Measurements from ENCODE around the gene CACNB3. TPM values are rescaled to one million over a fixed set of nuclear protein-coding genes. Genes with fewer than 3 reads are reported as not detected.

CACNB3 gene
- polyA plus RNA-seq, 3 donors: 0.84 to 6.3 (median 1.5) TPM

DNA sequence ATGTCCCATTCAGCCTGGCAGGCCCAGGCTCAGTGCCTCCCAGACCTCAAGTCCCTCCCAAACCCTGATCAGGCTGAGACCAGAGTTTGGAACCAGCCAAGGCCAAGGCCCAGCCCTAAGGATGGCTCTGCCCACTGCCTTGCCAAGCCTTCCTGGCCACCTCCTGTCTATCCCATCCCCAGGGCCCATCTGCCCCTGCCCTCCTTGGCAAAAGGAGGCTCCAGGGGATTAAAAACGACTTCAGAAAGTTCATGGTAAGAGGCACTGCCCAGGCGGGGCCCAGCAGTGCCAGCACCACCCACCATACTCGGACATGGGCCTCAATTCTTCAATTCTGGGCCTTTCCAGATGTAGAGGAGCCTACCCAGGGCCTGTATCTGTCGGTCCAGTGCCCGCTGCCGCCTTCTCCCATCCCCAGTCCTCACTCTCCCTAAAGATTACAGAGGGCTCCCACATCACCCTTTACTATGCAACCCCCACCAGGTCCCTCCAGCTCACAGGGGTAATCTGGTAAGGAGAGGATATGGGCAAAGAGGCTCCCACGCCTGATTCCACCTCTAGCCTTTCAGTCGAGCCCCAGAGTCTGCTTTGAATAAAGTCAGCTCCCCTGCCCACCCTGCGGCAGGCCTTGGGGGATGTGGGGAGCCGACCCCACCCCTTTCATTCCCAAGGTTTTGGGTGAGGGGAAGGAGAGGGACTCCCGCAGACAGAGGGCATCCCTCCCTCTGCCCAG lies 30.3 kb upstream of the CACNB3 start:
- intact Hi-C loops (cut with micrococcal nuclease): no loop called here
- Histone ChIP-seq H3K4me3 (replicated peaks in 1 of 3; ENCODE audit: low read depth in 2 of 3, low read length in 3 of 3) (peak overlapping the region in 2 of 3 experiments; percentile 50 to 70), H3K27ac (ENCODE audit: low read depth in 1 of 2, low read length in 2 of 2) (no peak overlapping the region), H2AFZ (ENCODE audit: insufficient read depth, low read depth, low read length, poor library complexity, severe bottlenecking) (peak overlapping the region; percentile 79), H4K20me1 (ENCODE audit: insufficient read depth, low read length) (no peaks in the 10 kb centered on the region), H3K9me3 (replicated peaks in 1 of 2; ENCODE audit: control insufficient read depth in 1 of 2, insufficient read depth in 1 of 2, low read length in 2 of 2) (no peaks in the 10 kb centered on the region), H3K36me3 (replicated peaks in 1 of 2; ENCODE audit: control insufficient read depth in 1 of 2, insufficient read depth in 2 of 2, low read length in 2 of 2) (no peaks in the 10 kb centered on the region), H3K79me2 (ENCODE audit: insufficient read depth, low read length) (no peaks in the 10 kb centered on the region), H3K4me1 (ENCODE audit: control insufficient read depth in 1 of 2, insufficient read depth in 2 of 2, low read length in 2 of 2) (peaks cover 10 to 12% of the 10 kb centered on the region in 2 donors), H3K4me2 (replicated peaks; ENCODE audit: extremely low read depth, low read length, poor library complexity, severe bottlenecking) (peak overlapping the region; percentile 80), H3K9ac (ENCODE audit: insufficient read depth, low read length, poor library complexity, severe bottlenecking) (peak overlapping the region; percentile 15), H3K27me3 (ENCODE audit: control insufficient read depth in 2 of 2, insufficient read depth in 2 of 2, low read length in 2 of 2) (peaks cover 11 to 33% of the 10 kb centered on the region in 2 donors)
- H3K4me1 Mint-ChIP-seq: peaks cover 11% of the 10 kb centered on the region
- 53% methylated on average over 3 of the region's 11 CpGs for WGBS (ENCODE audit: insufficient coverage)
- H3K27ac Mint-ChIP-seq: peak overlapping the region in 1 of 7 donors; percentile 36
- peak in 1 of 3 donors; percentile 1 for DNase-seq
- TF ChIP-seq, protein P1, sequence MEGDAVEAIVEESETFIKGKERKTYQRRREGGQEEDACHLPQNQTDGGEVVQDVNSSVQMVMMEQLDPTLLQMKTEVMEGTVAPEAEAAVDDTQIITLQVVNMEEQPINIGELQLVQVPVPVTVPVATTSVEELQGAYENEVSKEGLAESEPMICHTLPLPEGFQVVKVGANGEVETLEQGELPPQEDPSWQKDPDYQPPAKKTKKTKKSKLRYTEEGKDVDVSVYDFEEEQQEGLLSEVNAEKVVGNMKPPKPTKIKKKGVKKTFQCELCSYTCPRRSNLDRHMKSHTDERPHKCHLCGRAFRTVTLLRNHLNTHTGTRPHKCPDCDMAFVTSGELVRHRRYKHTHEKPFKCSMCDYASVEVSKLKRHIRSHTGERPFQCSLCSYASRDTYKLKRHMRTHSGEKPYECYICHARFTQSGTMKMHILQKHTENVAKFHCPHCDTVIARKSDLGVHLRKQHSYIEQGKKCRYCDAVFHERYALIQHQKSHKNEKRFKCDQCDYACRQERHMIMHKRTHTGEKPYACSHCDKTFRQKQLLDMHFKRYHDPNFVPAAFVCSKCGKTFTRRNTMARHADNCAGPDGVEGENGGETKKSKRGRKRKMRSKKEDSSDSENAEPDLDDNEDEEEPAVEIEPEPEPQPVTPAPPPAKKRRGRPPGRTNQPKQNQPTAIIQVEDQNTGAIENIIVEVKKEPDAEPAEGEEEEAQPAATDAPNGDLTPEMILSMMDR (IDR thresholded peaks at IDR 0.05): no peak
- peak overlapping the region; percentile 85 to 98 for H3K4me3 Mint-ChIP-seq
- H3K9me3 Mint-ChIP-seq: peaks cover 0 to 9% (median 5%) of the 10 kb centered on the region in 7 donors
- peaks cover 2 to 3% of the 10 kb centered on the region in 2 donors for H3K36me3 Mint-ChIP-seq
- peaks cover 30 to 47% (median 45%) of the 10 kb centered on the region in 3 donors for H3K27me3 Mint-ChIP-seq (ENCODE audit: low read depth in 3 of 3)

DNA sequence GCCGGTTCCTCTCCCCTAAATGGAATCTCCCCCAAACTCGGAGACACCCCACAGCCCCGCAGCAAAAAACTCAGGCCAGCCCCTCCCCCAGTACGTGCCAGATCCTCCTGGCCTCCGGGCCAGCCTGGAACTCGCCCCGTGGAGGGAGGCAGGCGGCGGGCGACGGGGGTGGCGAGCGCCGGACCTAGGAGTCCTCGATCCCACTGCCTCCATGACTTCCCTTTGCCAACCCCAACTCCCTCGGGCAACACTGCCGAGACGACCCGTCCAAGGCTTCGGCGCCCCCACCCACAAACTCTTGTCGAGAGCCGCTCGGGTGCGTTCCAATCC lies 29.8 kb upstream of the CACNB3 start:
- H3K27ac Mint-ChIP-seq: peak overlapping the region in 2 of 7 donors; percentile 55 to 58
- Histone ChIP-seq H3K27ac (ENCODE audit: low read depth in 1 of 2, low read length in 2 of 2) (no peak overlapping the region), H4K20me1 (ENCODE audit: insufficient read depth, low read length) (no peaks in the 10 kb centered on the region), H3K9me3 (replicated peaks in 1 of 2; ENCODE audit: control insufficient read depth in 1 of 2, insufficient read depth in 1 of 2, low read length in 2 of 2) (no peaks in the 10 kb centered on the region), H3K27me3 (ENCODE audit: control insufficient read depth in 2 of 2, insufficient read depth in 2 of 2, low read length in 2 of 2) (peaks cover 11 to 33% of the 10 kb centered on the region in 2 donors), H3K4me3 (replicated peaks in 1 of 3; ENCODE audit: low read depth in 2 of 3, low read length in 3 of 3) (peak overlapping the region; percentile 26 to 70 (median 50)), H3K4me1 (ENCODE audit: control insufficient read depth in 1 of 2, insufficient read depth in 2 of 2, low read length in 2 of 2) (peaks cover 10 to 12% of the 10 kb centered on the region in 2 donors), H3K9ac (ENCODE audit: insufficient read depth, low read length, poor library complexity, severe bottlenecking) (peak overlapping the region; percentile 15), H2AFZ (ENCODE audit: insufficient read depth, low read depth, low read length, poor library complexity, severe bottlenecking) (peak overlapping the region; percentile 79), H3K4me2 (replicated peaks; ENCODE audit: extremely low read depth, low read length, poor library complexity, severe bottlenecking) (peak overlapping the region; percentile 80), H3K79me2 (ENCODE audit: insufficient read depth, low read length) (no peaks in the 10 kb centered on the region), H3K36me3 (replicated peaks in 1 of 2; ENCODE audit: control insufficient read depth in 1 of 2, insufficient read depth in 2 of 2, low read length in 2 of 2) (no peaks in the 10 kb centered on the region)
- H3K9me3 Mint-ChIP-seq: peaks cover 0 to 9% (median 5%) of the 10 kb centered on the region in 7 donors
- peak overlapping the region; percentile 85 to 98 for H3K4me3 Mint-ChIP-seq
- H3K36me3 Mint-ChIP-seq: peaks cover 2 to 3% of the 10 kb centered on the region in 2 donors
- peaks cover 30 to 47% (median 45%) of the 10 kb centered on the region in 3 donors for H3K27me3 Mint-ChIP-seq (ENCODE audit: low read depth in 3 of 3)
- under 1% methylated on average over 23 of the region's 25 CpGs for WGBS (ENCODE audit: insufficient coverage)
- TF ChIP-seq, protein P1 (IDR thresholded peaks at IDR 0.05): no peak
- DNase-seq: peak in 1 of 3 donors; percentile 3
- H3K4me1 Mint-ChIP-seq: peaks cover 11% of the 10 kb centered on the region
- intact Hi-C loops (cut with micrococcal nuclease): no loop called here

All from CD14-positive monocyte (primary cell).